Measurements from ENCODE around the gene MAPKAPK5.

GRCh38 chr12:111799758-111800157 lies 42.3 kb upstream of the MAPKAPK5 start:
- TF ChIP-seq POLR2A (IDR thresholded peaks at IDR 0.05; ENCODE audit: insufficient read depth in 1 of 2, low read depth in 2 of 2, low read length in 2 of 2) (no peak), CTCF (CRISPR knock-in tag; IDR thresholded peaks at IDR 0.05) (no peak), PRDM10 (CRISPR knock-in tag; IDR thresholded peaks at IDR 0.05; ENCODE audit: low read depth) (no peak), ZNF292 (CRISPR knock-in tag; IDR thresholded peaks at IDR 0.05; ENCODE audit: borderline replicate concordance, low read depth) (no peak), SRF (IDR thresholded peaks at IDR 0.05; ENCODE audit: low read depth, low read length) (no peak), RFXANK (CRISPR knock-in tag; IDR thresholded peaks at IDR 0.05) (no peak)

Data from HepG2 (cell line).